ENCODE results near the gene AMH. TPM values are rescaled to one million over a fixed set of nuclear protein-coding genes. Genes with fewer than 3 reads are reported as not detected.
A peak's percentile ranks its signal among the peaks of the same experiment; 100 is the strongest.

The AMH gene
- total RNA-seq, 1 donor from 2014 or later: 1.9 TPM

DNA sequence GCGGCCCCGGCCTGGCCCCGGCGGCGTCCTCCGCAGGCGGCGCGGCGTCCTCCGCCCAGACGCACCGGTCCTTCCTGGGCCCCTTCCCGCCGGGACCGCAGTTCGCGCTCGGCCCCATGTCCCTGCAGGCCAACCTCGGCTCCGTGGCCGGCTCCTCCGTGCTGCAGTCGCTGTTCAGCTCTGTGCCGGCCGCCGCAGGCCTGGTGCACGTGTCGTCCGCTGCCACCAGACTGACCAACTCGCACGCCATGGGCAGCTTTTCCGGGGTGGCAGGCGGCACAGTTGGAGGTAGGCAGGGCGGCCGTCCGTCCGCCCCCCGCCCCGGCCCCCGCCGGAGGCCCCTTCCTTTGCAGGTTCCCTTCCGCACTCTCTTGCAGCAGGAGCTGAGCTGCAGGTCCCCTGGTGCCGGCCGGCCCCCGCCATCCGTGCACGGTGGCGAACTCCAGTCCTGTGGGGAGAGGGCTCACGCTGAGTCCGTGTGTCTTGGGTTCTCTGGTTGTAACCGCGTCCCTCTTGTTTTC, 22.2 kb upstream of the AMH start:
- Histone ChIP-seq H3K27me3 (ENCODE audit: low read depth) (no peaks in the 10 kb centered on the region), H3K4me3 (no peak overlapping the region), H3K4me1 (no peaks in the 10 kb centered on the region), H3K36me3 (peaks cover 97% of the 10 kb centered on the region), H3K27ac (no peak overlapping the region), H3K9me3 (no peaks in the 10 kb centered on the region)
- TF ChIP-seq CTCF (IDR thresholded peaks at IDR 0.05): no peak
- DNase-seq (no peak), ATAC-seq (no peak)
- intact Hi-C loops (cut with DNase I): no loop called here

DNA sequence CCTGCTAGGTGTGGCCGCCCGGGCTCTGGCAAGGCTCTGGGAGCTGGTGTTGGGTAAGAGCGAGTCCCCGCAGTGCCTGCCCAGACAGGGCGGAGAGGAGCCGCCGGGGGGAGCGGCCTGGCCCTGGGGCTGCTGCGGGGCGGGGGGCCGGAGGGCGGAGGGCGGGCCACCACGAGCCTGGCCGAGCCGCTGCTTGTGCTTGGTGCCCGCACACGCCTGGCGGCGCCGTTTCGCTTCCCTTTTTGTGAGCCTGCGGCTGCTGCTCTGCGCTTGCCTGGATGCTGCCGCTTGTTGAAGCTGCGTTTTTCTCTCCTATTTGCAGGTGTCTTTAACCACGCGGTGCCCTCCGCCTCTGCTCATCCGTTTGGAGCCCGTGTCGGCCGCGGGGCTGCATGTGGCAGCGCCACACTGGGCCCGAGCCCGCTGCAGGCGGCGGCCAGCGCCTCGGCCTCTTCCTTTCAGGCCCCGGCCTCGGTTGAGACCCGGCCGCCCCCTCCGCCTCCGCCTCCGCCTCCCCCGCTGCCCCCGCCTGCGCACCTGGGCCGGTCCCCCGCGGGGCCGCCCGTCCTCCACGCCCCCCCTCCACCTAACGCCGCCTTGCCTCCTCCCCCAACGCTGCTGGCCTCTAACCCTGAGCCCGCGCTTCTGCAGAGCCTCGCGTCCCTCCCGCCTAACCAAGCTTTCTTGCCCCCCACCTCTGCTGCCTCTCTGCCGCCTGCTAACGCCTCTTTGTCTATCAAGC, 21.5 kb upstream of the AMH start:
- Histone ChIP-seq H3K4me1 (no peaks in the 10 kb centered on the region), H3K36me3 (peaks cover 93% of the 10 kb centered on the region), H3K27me3 (ENCODE audit: low read depth) (no peaks in the 10 kb centered on the region), H3K9me3 (no peaks in the 10 kb centered on the region), H3K27ac (no peak overlapping the region), H3K4me3 (no peak overlapping the region)
- intact Hi-C loops (cut with DNase I): no loop called here
- DNase-seq (no peak), ATAC-seq (peak in 1 of 2 donors; percentile 6)
- TF ChIP-seq CTCF (IDR thresholded peaks at IDR 0.05): no peak

GRCh38 chr19:2228157-2229030, 20.7 kb upstream of the AMH start:
- no peak for DNase-seq

DNA sequence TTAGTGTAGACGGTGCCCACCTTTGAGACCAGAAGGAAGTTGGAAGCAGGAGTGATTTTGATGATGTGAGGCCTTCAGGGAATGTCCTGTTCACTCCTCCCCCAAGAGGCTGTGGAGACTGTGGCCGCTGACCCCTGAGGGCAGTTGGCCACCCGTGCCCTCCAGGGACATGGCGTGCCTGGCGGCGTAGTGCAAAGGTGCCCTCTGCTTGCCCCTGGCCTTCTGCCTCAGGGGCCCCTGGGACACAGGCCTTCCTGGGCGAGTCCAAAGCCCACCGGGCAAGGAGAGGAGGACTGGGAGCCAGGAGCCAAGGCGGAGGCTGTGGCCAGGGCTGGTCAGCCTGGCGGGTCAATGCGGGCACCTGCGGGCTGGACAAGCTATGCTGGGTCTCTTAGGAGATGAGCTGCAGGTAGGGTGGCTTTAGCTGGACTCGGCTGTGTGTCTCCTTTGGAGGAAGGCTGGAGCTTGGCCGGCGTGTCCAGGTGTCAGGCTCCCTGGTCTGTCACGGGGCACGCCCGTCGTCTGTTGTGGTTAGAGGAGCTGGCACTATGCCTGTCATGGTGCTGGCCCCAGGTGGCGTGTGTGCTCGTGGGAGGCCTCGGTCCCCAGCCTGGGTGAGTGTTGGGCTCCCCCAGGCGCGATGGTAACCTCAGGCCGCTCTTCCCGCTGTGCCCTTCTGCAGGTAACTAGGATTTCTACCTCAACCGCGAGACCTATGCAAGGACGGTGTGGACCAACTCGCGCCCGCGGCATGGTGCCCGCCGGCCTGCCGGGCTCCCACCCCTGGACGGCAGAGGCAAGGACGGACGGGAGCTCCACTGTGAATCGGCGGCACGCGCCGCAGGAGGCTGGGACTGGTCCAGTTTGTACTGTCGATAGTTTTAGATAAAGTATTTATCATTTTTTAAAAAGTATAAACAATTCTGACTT, 19.8 kb upstream of the AMH start:
- Histone ChIP-seq H3K4me1 (peaks cover 5% of the 10 kb centered on the region), H3K4me3 (no peak overlapping the region), H3K27me3 (ENCODE audit: low read depth) (no peaks in the 10 kb centered on the region), H3K36me3 (peaks cover 93% of the 10 kb centered on the region), H3K9me3 (no peaks in the 10 kb centered on the region), H3K27ac (no peak overlapping the region)
- TF ChIP-seq CTCF (IDR thresholded peaks at IDR 0.05): no peak
- intact Hi-C loops (cut with DNase I): no loop called here
- no peak for DNase-seq
- ATAC-seq: no peak

More at GRCh38 chr19:2228157-2229030, 20.7 kb upstream of the AMH start:
- H3K4me3 ChIP-seq: no peak overlapping the region
- no peaks in the 10 kb centered on the region for H3K27me3 ChIP-seq (ENCODE audit: low read depth)
- H3K4me1 ChIP-seq: no peaks in the 10 kb centered on the region
- intact Hi-C loops (cut with DNase I): no loop called here
- H3K36me3 ChIP-seq: peaks cover 93% of the 10 kb centered on the region
- no peaks in the 10 kb centered on the region for H3K9me3 ChIP-seq
- no peak for TF ChIP-seq CTCF (IDR thresholded peaks at IDR 0.05)
- no peak overlapping the region for H3K27ac ChIP-seq
- ATAC-seq: no peak

DNA sequence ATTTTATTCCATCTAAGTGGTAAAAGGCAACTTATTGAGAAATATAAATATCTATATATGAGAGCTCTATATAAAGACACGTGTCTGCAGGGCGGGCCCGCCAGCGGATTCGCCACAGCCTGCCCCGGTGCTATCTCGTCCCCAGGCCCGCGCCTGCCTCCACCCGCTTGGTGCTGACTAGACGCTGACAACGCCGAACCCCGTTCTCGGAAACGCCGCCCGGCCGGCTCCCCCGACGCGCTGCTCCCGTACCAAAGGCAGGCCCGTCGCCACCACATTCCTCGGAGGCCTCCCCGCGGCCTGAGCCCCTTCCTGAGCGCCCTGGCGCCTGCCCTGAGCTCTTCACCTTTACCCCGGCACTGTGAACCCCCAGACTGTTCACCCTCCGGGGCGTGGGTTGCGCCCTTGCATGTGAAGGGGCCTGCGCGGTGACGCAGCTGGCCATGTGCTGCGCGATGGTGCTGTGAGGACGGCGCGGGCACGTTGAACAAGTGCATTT, 19.0 kb upstream of the AMH start:
- H3K9me3 ChIP-seq: no peaks in the 10 kb centered on the region
- peaks cover 12% of the 10 kb centered on the region for H3K4me1 ChIP-seq
- H3K27me3 ChIP-seq (ENCODE audit: low read depth): no peaks in the 10 kb centered on the region
- H3K27ac ChIP-seq: no peak overlapping the region
- TF ChIP-seq CTCF (IDR thresholded peaks at IDR 0.05): no peak
- H3K36me3 ChIP-seq: peaks cover 86% of the 10 kb centered on the region
- DNase-seq (no peak), ATAC-seq (no peak)
- intact Hi-C loops (cut with DNase I): no loop called here
- no peak overlapping the region for H3K4me3 ChIP-seq
